Fibroblast of villous mesenchyme (primary cell): ENCODE measurements around the gene CRYBB3. TPM values are rescaled to one million over a fixed set of nuclear protein-coding genes. Genes with fewer than 3 reads are reported as not detected.
A peak's percentile ranks its signal among the peaks of the same experiment; 100 is the strongest.

ENCODE experiments used
- DNase-seq: peaks from one replicate; pipeline ENCODE4 v3.0.0-alpha.2; 2010; ENCODE audit warnings: low read depth
- H3K4me3 ChIP-seq: 2 replicates; pipeline ENCODE4 v1.5.1; 2011; ENCODE audit warnings: low read depth, mild to moderate bottlenecking, low read length
- CTCF ChIP-seq: IDR thresholded peaks from 2 replicates; pipeline ENCODE4 v1.5.1; 2012; ENCODE audit warnings: low read depth, mild to moderate bottlenecking, low read length; ENCODE audit not compliant: insufficient read depth
- total RNA-seq: library from RNA; depleted of rRNA; stranded (reverse); fragments of >200 nt; gene quantifications from 2 replicates; pipeline ENCODE4 v1.2.3, GENCODE V29; 2012

Gene CRYBB3
- total RNA-seq: not detected in 2 replicates

- no peak for TF ChIP-seq CTCF
- DNase-seq: no peak
- no peak within 1 kb of the TSS for H3K4me3 ChIP-seq
These were observed at the start of gene CRYBB3 for GRCh38 chr22:25199731-25200520. Gene CRYBB3 (plus strand): TSS chr22:25199858. CDS start chr22:25201397, 1,539 bp downstream.

GRCh38 chr22:25153961-25154666 is 45.5 kb upstream of the CRYBB3 start:
- TF ChIP-seq CTCF: no peak
- DNase-seq: peak; percentile 56
- no peak overlapping the region for H3K4me3 ChIP-seq

- no peak for DNase-seq
- TF ChIP-seq CTCF: no peak
- no peak overlapping the region for H3K4me3 ChIP-seq
These were observed 45.0 kb upstream of the CRYBB3 start for GRCh38 chr22:25154667-25154999.

DNA sequence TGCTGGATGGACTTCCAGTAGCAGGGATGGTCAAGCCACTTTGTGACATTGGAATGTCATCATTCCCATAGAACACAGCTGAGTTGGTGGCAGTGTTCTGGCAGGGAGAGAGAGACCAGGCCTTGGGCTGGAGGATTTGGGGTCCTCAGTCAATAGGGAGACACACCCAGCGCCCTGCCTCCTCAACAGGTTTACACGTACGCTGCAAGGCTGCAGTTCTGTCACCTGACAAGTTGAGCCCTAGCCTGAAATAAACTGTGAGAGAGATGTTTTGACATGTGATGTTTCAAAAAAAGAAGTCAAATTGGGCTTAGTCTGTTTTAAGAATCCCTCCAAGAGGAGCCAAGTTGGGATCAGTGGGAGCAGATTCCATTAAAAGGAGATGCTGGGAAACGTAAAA is 42.9 kb upstream of the CRYBB3 start:
- H3K4me3 ChIP-seq: no peak overlapping the region
- DNase-seq: no peak
- no peak for TF ChIP-seq CTCF

DNA sequence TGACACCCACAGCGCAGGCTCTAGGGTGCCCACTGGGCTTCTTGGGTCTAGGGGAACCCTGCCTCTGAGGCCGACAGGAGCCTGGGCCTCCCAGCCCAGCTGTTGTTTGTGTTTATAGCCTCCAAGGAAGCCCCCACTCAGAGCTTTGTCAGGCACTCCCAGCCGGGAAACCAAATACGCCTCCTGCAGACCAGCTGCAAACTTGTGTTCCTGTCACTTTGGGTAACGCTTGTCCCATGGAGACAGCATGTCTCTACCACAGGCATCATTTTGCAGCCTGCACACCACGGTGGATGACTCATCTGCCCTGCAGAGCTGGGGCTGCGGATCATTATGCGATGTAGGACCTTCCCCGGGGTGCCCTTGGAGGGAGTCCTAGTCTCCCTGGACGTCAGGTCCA is 40.6 kb upstream of the CRYBB3 start:
- DNase-seq: no peak
- no peak overlapping the region for H3K4me3 ChIP-seq
- no peak for TF ChIP-seq CTCF

- TF ChIP-seq CTCF: no peak
- no peak overlapping the region for H3K4me3 ChIP-seq
- no peak for DNase-seq
These were observed 39.3 kb upstream of the CRYBB3 start for GRCh38 chr22:25160120-25160996.
